Activated gamma-delta T cell treated with Interleukin-2 at 50 U/mL for 16 hours (primary cell): ENCODE results near the gene SAXO2.
"Not testable (repeated sequence)": the region's sequence is repeated elsewhere in the genome, so short reads cannot be mapped to it uniquely, and the experiment has no call there.

Source experiments
- DNase-seq: peaks from one replicate; pipeline ENCODE4 v3.0.0-alpha.2; 2020

The SAXO2 gene

GRCh38 chr15:82314769-82315518 is 52.3 kb downstream of the SAXO2 start:
- DNase-seq: no peak

- no peak for DNase-seq
Observed at GRCh38 chr15:82315519-82316246, 53.1 kb downstream of the SAXO2 start.

- DNase-seq: not testable (repeated sequence)
Observed at GRCh38 chr15:82316247-82317090, 53.9 kb downstream of the SAXO2 start.

GRCh38 chr15:82317091-82317489 is 54.5 kb downstream of the SAXO2 start:
- DNase-seq: no peak

GRCh38 chr15:82317516-82317915 is 54.9 kb downstream of the SAXO2 start:
- DNase-seq: not testable (repeated sequence)

GRCh38 chr15:82318281-82318680 is 55.7 kb downstream of the SAXO2 start:
- DNase-seq: not testable (repeated sequence)

GRCh38 chr15:82319522-82320278 is 57.1 kb downstream of the SAXO2 start:
- DNase-seq: not testable (repeated sequence)

- DNase-seq: not testable (repeated sequence)
Observed at GRCh38 chr15:82320861-82321260, 58.2 kb downstream of the SAXO2 start.

GRCh38 chr15:82322488-82322887 is 59.9 kb downstream of the SAXO2 start:
- not testable (repeated sequence) for DNase-seq

- not testable (repeated sequence) for DNase-seq
Observed at GRCh38 chr15:82324831-82325230, 62.2 kb downstream of the SAXO2 start.

- DNase-seq: not testable (repeated sequence)
Observed at GRCh38 chr15:82325646-82326045, 63.0 kb downstream of the SAXO2 start.

GRCh38 chr15:82326896-82327295 is 64.3 kb downstream of the SAXO2 start:
- not testable (repeated sequence) for DNase-seq

GRCh38 chr15:82327372-82327771 is 64.8 kb downstream of the SAXO2 start:
- DNase-seq: not testable (repeated sequence)

GRCh38 chr15:82329039-82329438 is 66.4 kb downstream of the SAXO2 start:
- DNase-seq: not testable (repeated sequence)

GRCh38 chr15:82330921-82331320 is 68.3 kb downstream of the SAXO2 start:
- DNase-seq: not testable (repeated sequence)

- DNase-seq: not testable (repeated sequence)
Observed at GRCh38 chr15:82331576-82332304, 69.1 kb downstream of the SAXO2 start.

- not testable (repeated sequence) for DNase-seq
Observed at GRCh38 chr15:82332711-82333602, 70.3 kb downstream of the SAXO2 start.

GRCh38 chr15:82333603-82334553 is 71.3 kb downstream of the SAXO2 start:
- DNase-seq: not testable (repeated sequence)
